Measurements from ENCODE around the gene ZDHHC23.

ZDHHC23 gene

DNA sequence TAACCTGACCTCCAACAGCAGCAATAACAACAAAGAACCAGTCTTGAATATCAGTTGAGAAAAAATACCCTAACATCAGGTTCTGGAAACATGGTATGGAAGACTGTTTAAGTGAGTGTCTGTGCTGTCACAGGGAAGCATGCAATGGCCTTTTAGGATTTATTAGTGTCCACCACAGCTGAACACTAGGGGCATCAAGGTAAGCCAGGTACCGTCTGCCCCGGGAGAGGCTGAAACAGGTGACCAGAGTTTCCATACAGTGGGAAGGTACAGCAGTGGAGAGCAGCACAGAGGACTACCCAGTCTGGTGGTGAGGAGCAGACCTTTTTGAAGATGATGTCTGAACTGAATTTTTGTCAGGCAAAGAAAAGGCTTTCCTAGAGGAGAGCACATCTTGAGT is 18.4 kb downstream of the ZDHHC23 start:
- H3K4me1 Mint-ChIP-seq = no peaks in the 10 kb centered on the region
- no peak overlapping the region for H3K27ac Mint-ChIP-seq
- DNase-seq (no peak), ATAC-seq (replicated peaks) (no peak)
- no peaks in the 10 kb centered on the region for H3K27me3 Mint-ChIP-seq
- H3K9me3 Mint-ChIP-seq = no peaks in the 10 kb centered on the region
- no peak overlapping the region for H3K4me3 Mint-ChIP-seq
- H3K36me3 Mint-ChIP-seq = peaks cover 15 to 17% of the 10 kb centered on the region in 2 donors

DNA sequence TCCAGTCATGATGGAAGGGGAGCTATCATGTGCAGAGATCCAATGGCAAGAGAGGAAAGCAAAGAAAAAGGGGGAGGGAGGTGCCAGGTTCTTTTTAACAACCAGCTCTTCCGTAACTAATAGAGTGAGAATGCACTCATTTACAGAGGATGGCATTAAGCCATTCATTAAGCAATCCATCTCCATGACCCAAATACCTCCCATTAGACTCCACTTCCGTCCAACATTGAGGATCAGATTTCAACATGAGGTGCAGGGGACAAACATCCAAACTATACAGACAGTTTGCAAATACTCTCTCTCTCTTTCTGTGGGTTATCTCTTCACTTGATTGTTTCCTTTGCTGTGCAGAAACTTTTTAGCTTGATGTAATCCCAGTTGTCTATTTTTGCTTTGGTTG is 21.2 kb downstream of the ZDHHC23 start:
- H3K27me3 Mint-ChIP-seq = no peaks in the 10 kb centered on the region
- no peak overlapping the region for H3K4me3 Mint-ChIP-seq
- peaks cover 15 to 19% of the 10 kb centered on the region in 2 donors for H3K9me3 Mint-ChIP-seq
- peaks cover 1 to 12% of the 10 kb centered on the region in 2 donors for H3K4me1 Mint-ChIP-seq
- peaks cover 40 to 41% of the 10 kb centered on the region in 2 donors for H3K36me3 Mint-ChIP-seq
- no peak for ATAC-seq (replicated peaks)
- no peak for DNase-seq
- no peak overlapping the region for H3K27ac Mint-ChIP-seq

DNA sequence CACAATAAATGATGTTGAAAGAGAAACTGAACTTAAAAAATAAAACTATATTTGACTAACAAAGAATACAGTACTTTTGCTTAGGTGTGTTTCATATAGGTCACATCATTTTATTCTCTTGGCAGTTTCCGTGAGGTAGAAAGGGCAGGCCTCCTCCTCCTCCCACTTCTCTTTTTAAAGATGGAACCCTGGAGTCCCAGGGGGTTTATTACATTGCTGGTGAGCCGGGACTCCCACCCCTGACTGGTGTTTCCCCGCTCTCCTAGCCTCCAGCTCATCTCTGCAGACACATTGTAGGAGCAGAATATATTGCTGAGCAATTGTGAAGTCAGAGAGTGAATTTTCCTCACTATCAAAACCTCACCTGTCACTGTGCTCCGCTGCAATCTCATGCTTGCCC is 30.0 kb downstream of the ZDHHC23 start:
- H3K9me3 Mint-ChIP-seq = peaks cover 15% of the 10 kb centered on the region in 2 donors
- peaks cover 20 to 32% of the 10 kb centered on the region in 2 donors for H3K4me1 Mint-ChIP-seq
- no peaks in the 10 kb centered on the region for H3K27me3 Mint-ChIP-seq
- no peak overlapping the region for H3K27ac Mint-ChIP-seq
- ATAC-seq (replicated peaks) = peak; percentile 74 to 78
- no peak overlapping the region for H3K4me3 Mint-ChIP-seq
- H3K36me3 Mint-ChIP-seq = peaks cover 34 to 52% of the 10 kb centered on the region in 2 donors
- DNase-seq = peak; percentile 13

DNA sequence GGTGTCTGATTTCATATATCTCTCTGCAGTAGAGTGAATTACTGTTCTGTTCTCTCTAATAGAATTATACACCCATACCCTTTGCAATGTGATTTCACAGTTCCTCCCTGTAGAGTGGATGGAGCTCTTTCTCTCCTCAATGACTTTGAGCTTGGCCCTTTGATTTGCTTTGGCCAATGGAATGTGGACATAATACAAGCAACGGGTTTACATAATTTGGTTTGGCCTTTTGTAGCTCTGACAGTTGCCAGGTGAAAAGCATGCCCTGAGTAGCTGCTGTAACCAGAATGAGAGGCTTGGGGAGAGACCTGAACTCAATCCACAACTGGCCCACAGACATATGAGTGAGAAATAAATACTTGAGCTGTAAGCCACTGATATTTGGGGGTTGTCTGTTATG is 32.1 kb downstream of the ZDHHC23 start:
- H3K9me3 Mint-ChIP-seq = peaks cover 0 to under 1% of the 10 kb centered on the region in 2 donors
- peaks cover 31 to 48% of the 10 kb centered on the region in 2 donors for H3K4me1 Mint-ChIP-seq
- DNase-seq = no peak
- ATAC-seq (replicated peaks) = no peak
- H3K27me3 Mint-ChIP-seq = no peaks in the 10 kb centered on the region
- peaks cover 16 to 37% of the 10 kb centered on the region in 2 donors for H3K36me3 Mint-ChIP-seq
- H3K27ac Mint-ChIP-seq = no peak overlapping the region
- H3K4me3 Mint-ChIP-seq = no peak overlapping the region

DNA sequence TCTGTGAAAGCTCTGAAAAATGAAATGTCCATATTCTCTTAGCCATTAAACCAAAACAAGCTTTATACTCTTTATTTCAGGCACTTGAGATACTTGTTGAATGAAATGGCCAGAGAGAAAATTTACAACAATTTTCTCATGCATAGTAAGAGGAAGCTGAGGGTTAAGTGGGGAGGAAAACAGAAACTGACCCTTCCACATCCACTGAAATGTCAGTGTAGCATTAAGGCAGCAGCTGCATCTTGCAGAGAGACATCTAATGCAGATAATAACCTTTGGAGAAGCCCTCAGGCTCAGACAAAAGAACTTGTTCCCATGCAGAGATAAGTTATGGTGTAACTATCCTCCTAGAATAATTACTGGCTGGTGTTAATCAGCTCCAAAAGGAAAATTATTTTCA is 34.0 kb downstream of the ZDHHC23 start:
- Mint-ChIP-seq H3K36me3 (peaks cover 14 to 40% of the 10 kb centered on the region in 2 donors), H3K27me3 (no peaks in the 10 kb centered on the region), H3K4me3 (peak overlapping the region in 1 of 2 donors; percentile 14), H3K9me3 (no peaks in the 10 kb centered on the region), H3K27ac (no peak overlapping the region), H3K4me1 (peaks cover 42 to 67% of the 10 kb centered on the region in 2 donors)
- no peak for DNase-seq
- peak; percentile 58 to 72 for ATAC-seq (replicated peaks)

DNA sequence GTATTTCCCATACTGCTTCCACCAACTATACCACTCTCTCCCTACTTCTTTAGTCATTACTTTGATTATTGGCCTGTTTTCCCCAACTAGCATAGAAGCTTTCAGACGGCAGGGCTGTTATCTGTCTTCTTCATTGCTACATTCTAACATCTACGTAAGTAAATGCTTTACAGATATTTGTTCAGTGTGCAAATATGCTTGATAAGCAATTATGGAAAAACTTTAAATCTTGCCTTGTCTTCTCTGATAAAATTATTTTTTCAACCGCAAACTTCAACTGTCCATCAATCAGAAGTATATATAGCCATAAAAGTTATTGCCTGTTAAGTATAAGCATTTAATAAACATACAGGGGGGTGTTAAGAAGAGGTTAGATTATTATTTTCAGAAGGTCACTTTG is 35.7 kb downstream of the ZDHHC23 start:
- Mint-ChIP-seq H3K9me3 (no peaks in the 10 kb centered on the region), H3K4me1 (peaks cover 37 to 56% of the 10 kb centered on the region in 2 donors), H3K4me3 (no peak overlapping the region), H3K27ac (no peak overlapping the region), H3K36me3 (peaks cover 9 to 35% of the 10 kb centered on the region in 2 donors), H3K27me3 (no peaks in the 10 kb centered on the region)
- DNase-seq (no peak), ATAC-seq (replicated peaks) (no peak)

DNA sequence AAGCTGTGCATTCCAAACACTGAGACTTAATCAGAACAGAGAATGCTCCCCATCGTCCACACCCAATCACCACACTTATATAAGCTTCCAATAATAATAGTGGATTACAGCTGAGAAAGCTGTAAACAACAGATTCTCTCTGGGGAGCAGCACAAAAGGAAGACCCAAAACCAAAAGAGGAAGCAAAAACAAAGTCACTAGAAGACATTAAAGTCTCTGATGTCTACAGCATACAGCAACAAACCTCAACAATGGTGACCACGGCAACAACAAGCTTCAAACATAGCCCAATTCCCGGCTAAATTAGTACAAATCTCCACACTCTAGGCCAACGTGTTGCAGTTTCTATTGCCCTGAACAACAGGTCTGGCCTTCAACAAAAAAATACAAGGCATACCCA is 37.7 kb downstream of the ZDHHC23 start:
- peak; percentile 5 for DNase-seq
- Mint-ChIP-seq H3K9me3 (no peaks in the 10 kb centered on the region), H3K27me3 (no peaks in the 10 kb centered on the region), H3K4me1 (peaks cover 32 to 56% of the 10 kb centered on the region in 2 donors), H3K36me3 (peaks cover 5 to 32% of the 10 kb centered on the region in 2 donors), H3K27ac (peak overlapping the region; percentile 88), H3K4me3 (peak overlapping the region; percentile 33 to 50)
- peak; percentile 93 to 95 for ATAC-seq (replicated peaks)

DNA sequence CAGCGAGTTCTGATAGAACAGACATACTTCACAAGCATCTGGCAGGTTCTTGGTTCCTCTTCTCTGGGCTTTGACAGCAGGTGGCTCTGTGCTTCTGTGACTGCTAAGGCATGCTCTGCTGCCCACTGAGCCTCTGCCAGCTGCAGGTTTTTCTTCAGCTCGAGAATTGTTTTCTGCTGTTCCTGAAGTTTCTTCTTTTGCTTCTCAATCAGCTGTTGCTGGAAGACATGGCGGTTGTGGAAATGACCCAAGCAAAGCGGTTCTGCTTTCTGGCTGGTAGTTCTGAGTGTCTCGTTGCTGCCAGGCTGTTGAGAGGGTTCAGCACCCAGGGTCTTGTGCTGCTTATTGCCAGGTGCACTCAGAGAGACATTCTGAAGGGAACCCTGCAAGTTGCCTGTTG is 57.7 kb downstream of the ZDHHC23 start:
- ATAC-seq (replicated peaks) (peak; percentile 99 to 100), DNase-seq (peak; percentile 66)
- Mint-ChIP-seq H3K4me3 (peak overlapping the region; percentile 69 to 76), H3K4me1 (peaks cover 23 to 30% of the 10 kb centered on the region in 2 donors), H3K27ac (peak overlapping the region; percentile 90), H3K27me3 (no peaks in the 10 kb centered on the region), H3K9me3 (peaks cover 0 to 3% of the 10 kb centered on the region in 2 donors), H3K36me3 (peaks cover 8 to 9% of the 10 kb centered on the region in 2 donors)

DNA sequence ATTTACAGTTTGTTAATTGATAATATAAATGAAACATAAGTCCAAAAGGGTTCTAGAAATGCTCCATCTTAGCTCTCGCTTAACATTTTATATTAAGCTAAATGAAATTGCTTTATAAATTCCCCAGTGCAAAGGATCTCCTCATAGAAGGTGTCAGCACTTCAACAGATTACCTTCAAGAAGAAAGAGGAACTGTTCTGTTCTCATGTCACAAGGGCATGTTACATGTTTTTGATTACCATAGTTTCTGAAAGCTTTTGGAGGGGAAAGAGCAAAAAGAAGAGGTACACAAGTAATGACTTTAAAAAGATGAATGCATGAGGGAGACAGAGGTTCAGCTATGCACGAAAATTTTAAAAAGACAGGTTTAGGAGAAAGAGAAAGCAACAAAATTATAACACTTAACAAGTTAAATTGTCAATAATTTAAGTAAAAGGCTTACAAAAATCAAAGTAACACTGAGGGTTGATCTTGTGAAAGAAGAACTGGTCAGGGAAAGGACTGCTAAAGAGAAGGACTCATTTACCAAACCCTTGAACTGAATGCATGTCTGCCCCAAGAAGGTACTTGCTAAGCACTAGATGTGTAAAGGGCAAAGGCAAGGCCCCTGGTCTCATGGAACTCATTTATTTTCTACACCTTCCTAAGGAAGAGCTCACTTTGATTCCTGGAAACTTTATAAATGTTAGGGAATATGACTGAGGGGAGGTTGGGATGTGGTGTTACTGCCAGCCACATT is 63.4 kb downstream of the ZDHHC23 start:
- H3K27ac Mint-ChIP-seq = peak overlapping the region; percentile 76
- ATAC-seq (replicated peaks) = peak; percentile 91 to 93
- H3K9me3 Mint-ChIP-seq = no peaks in the 10 kb centered on the region
- no peaks in the 10 kb centered on the region for H3K27me3 Mint-ChIP-seq
- DNase-seq = no peak
- H3K4me3 Mint-ChIP-seq = peak overlapping the region; percentile 26 to 55
- peaks cover 14 to 24% of the 10 kb centered on the region in 2 donors for H3K4me1 Mint-ChIP-seq
- H3K36me3 Mint-ChIP-seq = peaks cover 3 to 4% of the 10 kb centered on the region in 2 donors

Data from stimulated activated naive B cell treated with anti-CD40 and anti-IgM and Interleukin-4, amounts not matched to agents 10 μg/mL and 1 μg/mL and 100 μg/mL, for 72 hours (primary cell).